NB4 (cell line): Measurements from ENCODE around the gene KLHL22.

Experiments used
- CTCF ChIP-seq: IDR thresholded peaks from one replicate; pipeline ENCODE4 v1.5.1; 2012; ENCODE audit warnings: low read depth, low read length
- MAX ChIP-seq: IDR thresholded peaks from 2 replicates; pipeline ENCODE4 v1.6.1; 2011; ENCODE audit warnings: low read depth, low read length
- MYC ChIP-seq: IDR thresholded peaks from 2 replicates; pipeline ENCODE4 v1.6.1; 2011; ENCODE audit warnings: low read depth, low read length
- POLR2A ChIP-seq: IDR thresholded peaks from 2 replicates; pipeline ENCODE4 v1.6.1; 2011; ENCODE audit warnings: mild to moderate bottlenecking; ENCODE audit not compliant: insufficient read length; ENCODE audit errors: extremely low read depth

DNA sequence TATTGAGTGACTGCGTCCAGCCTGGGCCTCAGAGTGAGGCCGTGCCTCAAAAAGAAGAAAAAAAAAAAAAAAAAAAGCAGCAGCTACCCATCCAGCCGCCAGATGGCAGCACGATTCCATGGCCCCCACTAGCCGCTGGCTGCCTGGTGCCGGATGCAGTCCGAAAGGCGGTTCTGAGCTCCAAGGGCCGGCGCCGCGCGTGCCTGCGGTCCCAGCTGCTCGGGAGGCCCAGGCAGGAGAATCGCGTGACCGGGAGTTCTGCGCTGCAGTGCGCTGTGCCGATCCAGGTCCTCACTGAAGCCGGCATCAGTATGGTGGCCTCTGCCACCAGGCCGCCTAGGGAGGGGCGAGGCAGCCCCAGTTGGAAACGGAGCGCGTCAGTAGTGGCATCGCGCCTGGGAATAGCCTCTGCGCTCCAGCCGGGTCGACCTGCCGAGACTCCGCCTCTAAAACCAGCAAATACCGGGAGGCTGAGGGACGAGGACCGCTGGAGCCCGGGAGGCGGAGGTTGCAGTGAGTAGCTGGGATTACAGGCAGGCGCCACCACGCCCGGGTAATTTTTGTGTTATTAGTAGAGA, 77.3 kb downstream of the KLHL22 start:
- TF ChIP-seq POLR2A (no peak), MYC (no peak), CTCF (peak; percentile 69), MAX (no peak)
